ENCODE results near the gene GRAMD2B.
A peak's percentile ranks its signal among the peaks of the same experiment; 100 is the strongest.

GRAMD2B gene

DNA sequence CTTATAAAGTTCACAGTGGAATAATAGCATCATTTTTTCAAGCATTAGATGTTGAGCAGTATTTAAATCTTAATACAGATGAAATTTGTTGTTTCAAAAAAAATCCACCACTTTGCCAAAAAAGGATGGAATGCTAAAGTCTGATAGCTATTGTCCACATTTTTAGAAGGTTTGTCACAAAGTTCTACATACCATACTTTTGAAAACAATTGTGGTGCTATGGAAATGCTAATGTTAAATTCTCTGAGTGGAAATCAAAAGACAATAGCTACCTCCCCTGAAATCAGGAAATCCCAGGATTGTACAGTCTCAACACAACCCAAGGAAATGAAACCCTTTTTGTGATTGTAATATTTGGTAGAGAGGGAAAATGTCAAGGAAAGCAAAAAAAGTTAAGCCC, 19.3 kb upstream of the GRAMD2B start:
- no peaks in the 10 kb centered on the region for H3K4me1 ChIP-seq (ENCODE audit: control insufficient read depth in 5 of 5, insufficient read depth in 5 of 5, low read length in 5 of 5)
- H3K27me3 ChIP-seq (ENCODE audit: control insufficient read depth in 5 of 5, insufficient read depth in 4 of 5, low read length in 5 of 5): no peaks in the 10 kb centered on the region
- no peak overlapping the region for H3K4me3 ChIP-seq (ENCODE audit: low read depth in 1 of 5, low read length in 5 of 5)
- H3K9me3 ChIP-seq (ENCODE audit: control insufficient read depth in 5 of 5, low read length in 5 of 5): peaks cover 0 to 17% (median 5%) of the 10 kb centered on the region in 5 donors
- H3K36me3 ChIP-seq (ENCODE audit: control insufficient read depth in 5 of 5, insufficient read depth in 5 of 5, low read length in 5 of 5): no peaks in the 10 kb centered on the region
- H3K9ac ChIP-seq (ENCODE audit: low read length in 5 of 5): no peak overlapping the region
- no peak overlapping the region for H3K27ac ChIP-seq (ENCODE audit: low read depth, low read length)

DNA sequence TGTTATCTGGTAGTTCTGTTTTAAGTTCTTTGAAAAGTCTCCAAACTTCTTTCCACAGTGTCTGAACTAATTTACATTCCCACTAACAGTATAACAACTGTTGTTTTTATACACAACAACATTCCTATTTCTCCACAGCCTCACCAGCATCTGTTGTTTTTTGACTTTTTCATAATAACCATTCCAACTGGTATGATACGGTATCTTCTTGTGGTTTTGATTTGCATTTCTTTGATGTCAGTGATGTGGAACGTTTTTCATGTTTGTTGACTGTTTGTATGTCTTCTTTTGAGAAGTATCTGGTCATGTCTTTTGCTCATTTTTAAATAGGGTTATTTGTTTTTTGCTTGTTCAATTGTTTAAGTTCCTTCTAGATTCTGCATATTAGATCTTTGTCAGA, 12.6 kb upstream of the GRAMD2B start:
- H3K9ac ChIP-seq (ENCODE audit: low read length in 5 of 5): no peak overlapping the region
- H3K9me3 ChIP-seq (ENCODE audit: control insufficient read depth in 5 of 5, low read length in 5 of 5): no peaks in the 10 kb centered on the region
- no peaks in the 10 kb centered on the region for H3K36me3 ChIP-seq (ENCODE audit: control insufficient read depth in 5 of 5, insufficient read depth in 5 of 5, low read length in 5 of 5)
- H3K27ac ChIP-seq (ENCODE audit: low read depth, low read length): no peak overlapping the region
- no peak overlapping the region for H3K4me3 ChIP-seq (ENCODE audit: low read depth in 1 of 5, low read length in 5 of 5)
- peaks cover 0 to 14% (median 10%) of the 10 kb centered on the region in 5 donors for H3K4me1 ChIP-seq (ENCODE audit: control insufficient read depth in 5 of 5, insufficient read depth in 5 of 5, low read length in 5 of 5)
- H3K27me3 ChIP-seq (ENCODE audit: control insufficient read depth in 5 of 5, insufficient read depth in 4 of 5, low read length in 5 of 5): no peaks in the 10 kb centered on the region

DNA sequence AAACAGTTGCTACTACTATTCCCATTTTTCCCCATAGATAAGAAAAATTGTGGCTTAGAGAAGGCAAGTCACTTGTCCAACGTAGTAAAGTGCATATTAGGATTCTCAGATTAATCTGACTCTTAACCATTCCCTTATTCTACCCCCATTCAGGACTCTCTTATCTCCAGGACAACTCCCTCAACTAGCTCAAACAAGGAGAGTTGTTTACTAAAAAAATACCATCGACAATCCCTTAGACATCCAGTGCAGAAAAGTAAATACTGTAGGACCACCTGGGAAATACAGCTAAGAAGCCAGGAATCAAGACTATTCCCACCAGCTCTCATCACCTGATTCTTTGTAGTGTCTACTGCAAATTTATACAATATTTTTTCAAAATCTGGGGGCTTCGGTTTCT, 9.4 kb upstream of the GRAMD2B start:
- H3K27me3 ChIP-seq (ENCODE audit: control insufficient read depth in 5 of 5, insufficient read depth in 4 of 5, low read length in 5 of 5): no peaks in the 10 kb centered on the region
- H3K27ac ChIP-seq (ENCODE audit: low read depth, low read length): no peak overlapping the region
- H3K9me3 ChIP-seq (ENCODE audit: control insufficient read depth in 5 of 5, low read length in 5 of 5): no peaks in the 10 kb centered on the region
- no peak overlapping the region for H3K9ac ChIP-seq (ENCODE audit: low read length in 5 of 5)
- no peaks in the 10 kb centered on the region for H3K36me3 ChIP-seq (ENCODE audit: control insufficient read depth in 5 of 5, insufficient read depth in 5 of 5, low read length in 5 of 5)
- H3K4me3 ChIP-seq (ENCODE audit: low read depth in 1 of 5, low read length in 5 of 5): no peak overlapping the region
- peaks cover 0 to 14% (median 10%) of the 10 kb centered on the region in 5 donors for H3K4me1 ChIP-seq (ENCODE audit: control insufficient read depth in 5 of 5, insufficient read depth in 5 of 5, low read length in 5 of 5)

DNA sequence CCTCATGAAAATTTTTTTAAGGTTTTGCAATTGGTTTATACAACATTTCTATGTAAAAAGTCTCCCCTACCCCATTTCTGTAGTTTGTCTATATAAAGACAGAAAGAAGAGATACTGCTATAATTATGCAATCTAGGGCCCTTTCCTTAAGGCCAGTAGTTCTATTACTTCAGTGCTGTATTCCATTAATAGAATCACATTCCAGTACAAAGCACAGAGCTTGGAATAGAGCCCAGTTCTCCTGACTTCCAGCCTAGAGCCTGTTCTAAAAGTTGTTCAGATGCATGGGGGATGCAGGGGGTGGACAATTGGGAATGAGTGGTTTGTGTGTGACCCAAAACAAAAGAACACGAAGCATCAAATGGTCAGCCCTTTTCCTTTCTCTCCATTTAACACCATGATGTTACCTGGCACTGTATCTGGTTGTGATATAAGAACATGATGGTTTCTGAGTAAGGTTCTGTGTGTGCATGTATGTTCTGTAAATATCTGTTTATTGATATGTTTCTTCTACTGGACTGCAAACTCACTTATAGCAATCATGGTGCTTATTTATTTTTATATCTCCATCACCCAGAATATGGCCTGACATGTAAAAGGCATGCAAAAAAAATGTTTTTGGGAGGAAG, 8.2 kb upstream of the GRAMD2B start:
- Histone ChIP-seq H3K27ac (ENCODE audit: low read depth, low read length) (no peak overlapping the region), H3K4me3 (ENCODE audit: low read depth in 1 of 5, low read length in 5 of 5) (peak overlapping the region in 1 of 5 donors; percentile 3), H3K9ac (ENCODE audit: low read length in 5 of 5) (no peak overlapping the region), H3K9me3 (ENCODE audit: control insufficient read depth in 5 of 5, low read length in 5 of 5) (no peaks in the 10 kb centered on the region), H3K36me3 (ENCODE audit: control insufficient read depth in 5 of 5, insufficient read depth in 5 of 5, low read length in 5 of 5) (no peaks in the 10 kb centered on the region), H3K4me1 (ENCODE audit: control insufficient read depth in 5 of 5, insufficient read depth in 5 of 5, low read length in 5 of 5) (peaks cover 0 to 14% (median 10%) of the 10 kb centered on the region in 5 donors), H3K27me3 (ENCODE audit: control insufficient read depth in 5 of 5, insufficient read depth in 4 of 5, low read length in 5 of 5) (no peaks in the 10 kb centered on the region)

DNA sequence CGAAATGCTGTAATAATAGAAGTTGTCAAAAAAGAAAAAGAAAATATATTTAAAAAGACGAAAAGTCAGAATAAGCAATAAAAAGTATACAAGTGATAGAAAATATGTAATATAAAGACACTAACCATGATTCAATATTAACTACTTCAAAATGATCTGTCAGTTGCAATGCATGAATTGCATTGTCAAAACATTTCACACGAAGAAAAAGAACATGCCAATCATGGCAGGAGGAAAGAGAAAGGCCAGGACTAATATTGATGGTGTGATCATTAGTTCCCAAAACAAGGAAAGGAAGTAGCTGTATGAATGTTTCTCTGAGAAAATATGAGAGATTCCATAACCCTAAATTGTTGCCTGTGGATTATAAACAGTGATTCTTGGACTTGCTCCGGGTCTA, 7.4 kb upstream of the GRAMD2B start:
- Histone ChIP-seq H3K4me3 (ENCODE audit: low read depth in 1 of 5, low read length in 5 of 5) (no peak overlapping the region), H3K27ac (ENCODE audit: low read depth, low read length) (no peak overlapping the region), H3K36me3 (ENCODE audit: control insufficient read depth in 5 of 5, insufficient read depth in 5 of 5, low read length in 5 of 5) (no peaks in the 10 kb centered on the region), H3K9me3 (ENCODE audit: control insufficient read depth in 5 of 5, low read length in 5 of 5) (no peaks in the 10 kb centered on the region), H3K4me1 (ENCODE audit: control insufficient read depth in 5 of 5, insufficient read depth in 5 of 5, low read length in 5 of 5) (peaks cover 0 to 14% (median 10%) of the 10 kb centered on the region in 5 donors), H3K9ac (ENCODE audit: low read length in 5 of 5) (no peak overlapping the region), H3K27me3 (ENCODE audit: control insufficient read depth in 5 of 5, insufficient read depth in 4 of 5, low read length in 5 of 5) (no peaks in the 10 kb centered on the region)

DNA sequence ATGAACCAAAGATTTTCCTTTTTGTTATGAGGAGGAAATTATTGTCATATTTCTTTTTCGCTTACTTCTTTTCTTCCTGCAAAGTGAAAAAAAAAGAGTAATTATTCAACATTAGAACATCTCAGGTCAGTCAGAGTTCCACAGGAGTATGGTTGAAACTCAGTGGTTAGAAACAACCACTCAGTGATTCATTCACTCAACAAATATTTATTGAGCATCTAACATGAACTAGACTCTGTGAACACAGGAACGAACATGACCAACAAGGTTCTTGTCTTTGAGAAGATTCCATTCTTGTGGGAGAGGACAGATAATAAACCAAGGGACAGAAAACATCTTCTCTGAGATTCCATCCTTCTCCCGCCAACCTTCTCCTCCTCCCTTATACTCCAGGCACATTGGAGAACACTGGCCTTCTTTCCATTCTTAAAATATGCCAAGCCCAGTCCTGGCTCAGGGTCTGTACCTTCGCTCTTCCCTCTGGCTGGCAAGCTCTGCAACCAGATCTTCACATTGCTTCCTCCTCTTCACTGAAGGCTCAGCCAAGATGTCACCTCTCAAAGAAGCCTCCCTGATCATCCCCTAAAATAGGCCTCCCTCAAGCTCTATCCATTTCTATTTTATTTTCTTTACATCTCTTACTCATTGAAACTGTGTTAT, 6.8 kb upstream of the GRAMD2B start:
- no peaks in the 10 kb centered on the region for H3K27me3 ChIP-seq (ENCODE audit: control insufficient read depth in 5 of 5, insufficient read depth in 4 of 5, low read length in 5 of 5)
- H3K4me1 ChIP-seq (ENCODE audit: control insufficient read depth in 5 of 5, insufficient read depth in 5 of 5, low read length in 5 of 5): peaks cover 0 to 14% (median 10%) of the 10 kb centered on the region in 5 donors
- H3K27ac ChIP-seq (ENCODE audit: low read depth, low read length): no peak overlapping the region
- no peaks in the 10 kb centered on the region for H3K36me3 ChIP-seq (ENCODE audit: control insufficient read depth in 5 of 5, insufficient read depth in 5 of 5, low read length in 5 of 5)
- no peaks in the 10 kb centered on the region for H3K9me3 ChIP-seq (ENCODE audit: control insufficient read depth in 5 of 5, low read length in 5 of 5)
- no peak overlapping the region for H3K9ac ChIP-seq (ENCODE audit: low read length in 5 of 5)
- no peak overlapping the region for H3K4me3 ChIP-seq (ENCODE audit: low read depth in 1 of 5, low read length in 5 of 5)

DNA sequence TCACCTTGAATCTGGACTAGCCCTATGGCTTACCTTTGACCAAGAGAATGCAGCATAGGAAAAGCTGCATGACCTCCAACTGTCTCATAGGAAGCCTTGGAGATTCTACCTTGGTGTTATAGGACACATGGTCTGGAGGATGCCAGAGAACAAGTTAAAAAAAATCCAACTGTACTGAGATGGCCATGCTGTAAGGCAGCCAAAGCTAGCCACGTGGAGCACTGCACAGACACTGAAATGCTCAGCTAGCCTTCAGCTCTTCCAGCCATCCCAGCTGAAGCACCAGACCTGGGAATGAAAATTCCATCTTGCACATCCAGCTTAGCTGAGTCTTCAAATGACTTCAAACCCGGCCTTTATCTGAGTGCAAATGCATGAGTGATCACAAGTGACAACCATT, 6.0 kb upstream of the GRAMD2B start:
- no peak overlapping the region for H3K27ac ChIP-seq (ENCODE audit: low read depth, low read length)

DNA sequence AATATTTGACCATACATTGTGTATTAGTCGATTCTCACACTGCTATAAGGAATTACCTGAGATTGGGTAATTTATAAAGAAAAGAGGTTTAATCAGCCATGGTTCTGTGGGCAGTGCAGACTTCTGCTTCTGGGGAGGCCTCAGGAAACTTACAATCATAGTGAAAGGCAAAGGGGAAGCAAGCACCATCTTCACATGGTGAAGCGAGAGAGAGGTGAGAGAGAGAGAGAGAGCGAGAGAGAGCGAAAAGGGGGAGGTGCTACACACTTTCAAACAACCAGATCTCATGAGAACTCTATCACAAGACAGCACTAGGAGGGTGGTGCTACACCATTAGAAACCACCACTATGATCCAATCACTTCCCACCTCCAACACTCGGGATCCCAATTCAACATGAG, 4.1 kb upstream of the GRAMD2B start:
- Histone ChIP-seq H3K27me3 (ENCODE audit: control insufficient read depth in 5 of 5, insufficient read depth in 4 of 5, low read length in 5 of 5) (no peaks in the 10 kb centered on the region), H3K4me3 (ENCODE audit: low read depth in 1 of 5, low read length in 5 of 5) (no peak overlapping the region), H3K27ac (ENCODE audit: low read depth, low read length) (no peak overlapping the region), H3K9me3 (ENCODE audit: control insufficient read depth in 5 of 5, low read length in 5 of 5) (no peaks in the 10 kb centered on the region), H3K36me3 (ENCODE audit: control insufficient read depth in 5 of 5, insufficient read depth in 5 of 5, low read length in 5 of 5) (no peaks in the 10 kb centered on the region), H3K9ac (ENCODE audit: low read length in 5 of 5) (no peak overlapping the region), H3K4me1 (ENCODE audit: control insufficient read depth in 5 of 5, insufficient read depth in 5 of 5, low read length in 5 of 5) (peaks cover 0 to 24% (median 18%) of the 10 kb centered on the region in 5 donors)

More for the DNA sequence above, 6.0 kb upstream of the GRAMD2B start:
- no peak overlapping the region for H3K9ac ChIP-seq (ENCODE audit: low read length in 5 of 5)
- H3K27me3 ChIP-seq (ENCODE audit: control insufficient read depth in 5 of 5, insufficient read depth in 4 of 5, low read length in 5 of 5): no peaks in the 10 kb centered on the region
- H3K36me3 ChIP-seq (ENCODE audit: control insufficient read depth in 5 of 5, insufficient read depth in 5 of 5, low read length in 5 of 5): no peaks in the 10 kb centered on the region
- no peaks in the 10 kb centered on the region for H3K9me3 ChIP-seq (ENCODE audit: control insufficient read depth in 5 of 5, low read length in 5 of 5)
- peaks cover 0 to 14% (median 10%) of the 10 kb centered on the region in 5 donors for H3K4me1 ChIP-seq (ENCODE audit: control insufficient read depth in 5 of 5, insufficient read depth in 5 of 5, low read length in 5 of 5)
- H3K4me3 ChIP-seq (ENCODE audit: low read depth in 1 of 5, low read length in 5 of 5): no peak overlapping the region

DNA sequence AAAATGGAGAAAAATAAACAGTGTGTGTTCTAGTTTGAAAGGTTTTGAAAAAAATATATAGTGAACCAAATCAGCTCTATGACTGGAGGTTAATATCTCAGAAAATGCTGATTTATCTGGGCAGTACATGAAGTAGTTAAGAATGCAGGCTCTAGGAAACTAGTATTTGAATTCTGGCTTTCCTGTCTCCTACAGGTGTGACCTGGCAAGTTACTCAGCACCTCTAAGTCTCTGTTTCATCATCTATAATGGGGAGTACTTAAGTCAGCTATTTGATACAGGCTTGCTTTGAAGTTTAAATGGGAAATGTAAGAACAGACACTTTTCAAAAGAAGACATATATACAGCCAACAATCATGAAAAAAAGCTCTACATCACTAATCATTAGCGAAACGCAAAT, 5.2 kb downstream of the GRAMD2B start:
- no peaks in the 10 kb centered on the region for H3K27me3 ChIP-seq (ENCODE audit: control insufficient read depth in 5 of 5, insufficient read depth in 4 of 5, low read length in 5 of 5)
- peaks cover 0 to 15% (median 10%) of the 10 kb centered on the region in 5 donors for H3K4me1 ChIP-seq (ENCODE audit: control insufficient read depth in 5 of 5, insufficient read depth in 5 of 5, low read length in 5 of 5)
- H3K36me3 ChIP-seq (ENCODE audit: control insufficient read depth in 5 of 5, insufficient read depth in 5 of 5, low read length in 5 of 5): no peaks in the 10 kb centered on the region
- H3K9ac ChIP-seq (ENCODE audit: low read length in 5 of 5): no peak overlapping the region
- no peaks in the 10 kb centered on the region for H3K9me3 ChIP-seq (ENCODE audit: control insufficient read depth in 5 of 5, low read length in 5 of 5)
- H3K4me3 ChIP-seq (ENCODE audit: low read depth in 1 of 5, low read length in 5 of 5): no peak overlapping the region
- H3K27ac ChIP-seq (ENCODE audit: low read depth, low read length): no peak overlapping the region

DNA sequence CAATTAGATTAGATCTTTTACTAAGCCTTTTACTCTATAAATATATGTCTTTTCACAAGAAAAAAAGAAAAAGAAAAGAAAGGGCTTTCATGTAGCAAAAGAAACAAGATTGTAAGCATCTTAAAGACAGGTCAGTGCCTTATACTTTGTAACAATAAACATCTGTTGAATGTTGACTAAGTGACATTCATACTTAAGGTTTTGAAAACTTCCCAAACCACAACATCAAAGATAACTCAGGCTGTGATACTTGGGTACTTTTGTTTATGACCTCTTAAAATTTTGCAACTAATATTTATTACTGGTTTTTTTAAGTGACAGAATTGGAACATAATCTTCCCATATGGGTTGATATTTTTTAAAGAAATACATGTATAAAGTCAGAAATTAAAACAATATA, 7.4 kb downstream of the GRAMD2B start:
- Histone ChIP-seq H3K27ac (ENCODE audit: low read depth, low read length) (no peak overlapping the region), H3K4me3 (ENCODE audit: low read depth in 1 of 5, low read length in 5 of 5) (no peak overlapping the region), H3K9me3 (ENCODE audit: control insufficient read depth in 5 of 5, low read length in 5 of 5) (no peaks in the 10 kb centered on the region), H3K36me3 (ENCODE audit: control insufficient read depth in 5 of 5, insufficient read depth in 5 of 5, low read length in 5 of 5) (peaks cover 0 to 2% (median 0%) of the 10 kb centered on the region in 5 donors), H3K9ac (ENCODE audit: low read length in 5 of 5) (no peak overlapping the region), H3K27me3 (ENCODE audit: control insufficient read depth in 5 of 5, insufficient read depth in 4 of 5, low read length in 5 of 5) (no peaks in the 10 kb centered on the region), H3K4me1 (ENCODE audit: control insufficient read depth in 5 of 5, insufficient read depth in 5 of 5, low read length in 5 of 5) (peaks cover 0 to 4% (median 0%) of the 10 kb centered on the region in 5 donors)

Measured in subcutaneous abdominal adipose tissue (tissue), 5 donors.